Activated CD4-positive, alpha-beta T cell treated with anti-CD3 and anti-CD28 coated beads for 1 hour (primary cell): ENCODE measurements around the gene TMTC2.
"Not testable (repeated sequence)": the region's sequence is repeated elsewhere in the genome, so short reads cannot be mapped to it uniquely, and the experiment has no call there.

Experiments used
- DNase-seq: peaks from one replicate; pipeline ENCODE4 v3.0.0-alpha.2; 2020

Gene TMTC2

GRCh38 chr12:82793751-82794281 is 107.1 kb downstream of the TMTC2 start:
- DNase-seq, result no peak

GRCh38 chr12:82797480-82797879 is 110.8 kb downstream of the TMTC2 start:
- DNase-seq, result no peak

- DNase-seq, result no peak
Observed at GRCh38 chr12:82800185-82800584, 113.5 kb downstream of the TMTC2 start.

GRCh38 chr12:82801951-82802610 is 115.4 kb downstream of the TMTC2 start:
- no peak for DNase-seq

GRCh38 chr12:82803201-82803600 is 116.5 kb downstream of the TMTC2 start:
- DNase-seq, result no peak

- no peak for DNase-seq
Observed at GRCh38 chr12:82804601-82805000, 117.9 kb downstream of the TMTC2 start.

GRCh38 chr12:82805004-82805403 is 118.3 kb downstream of the TMTC2 start:
- not testable (repeated sequence) for DNase-seq

- DNase-seq, result no peak
Observed at GRCh38 chr12:82805812-82806497, 119.2 kb downstream of the TMTC2 start.

- no peak for DNase-seq
Observed at GRCh38 chr12:82807132-82807737, 120.5 kb downstream of the TMTC2 start.

GRCh38 chr12:82810568-82810967 is 123.9 kb downstream of the TMTC2 start:
- DNase-seq, result no peak

GRCh38 chr12:82817368-82817767 is 130.7 kb downstream of the TMTC2 start:
- no peak for DNase-seq

GRCh38 chr12:82818271-82819035 is 131.7 kb downstream of the TMTC2 start:
- DNase-seq, result no peak

- no peak for DNase-seq
Observed at GRCh38 chr12:82826505-82826904, 139.8 kb downstream of the TMTC2 start.

GRCh38 chr12:82832096-82832495 is 145.4 kb downstream of the TMTC2 start:
- DNase-seq, result no peak

GRCh38 chr12:82832981-82833380 is 146.3 kb downstream of the TMTC2 start:
- DNase-seq, result no peak

GRCh38 chr12:82833481-82833880 is 146.8 kb downstream of the TMTC2 start:
- DNase-seq, result no peak

- no peak for DNase-seq
Observed at GRCh38 chr12:82835217-82835616, 148.5 kb downstream of the TMTC2 start.

GRCh38 chr12:82838131-82838551 is 151.4 kb downstream of the TMTC2 start:
- no peak for DNase-seq

- DNase-seq, result no peak
Observed at GRCh38 chr12:82838827-82839226, 152.1 kb downstream of the TMTC2 start.

- DNase-seq, result no peak
Observed at GRCh38 chr12:82839796-82840195, 153.1 kb downstream of the TMTC2 start.

- no peak for DNase-seq
Observed at GRCh38 chr12:82841487-82841904, 154.8 kb downstream of the TMTC2 start.

- no peak for DNase-seq
Observed at GRCh38 chr12:82842480-82842879, 155.8 kb downstream of the TMTC2 start.

GRCh38 chr12:82845076-82845475 is 158.4 kb downstream of the TMTC2 start:
- not testable (repeated sequence) for DNase-seq
